HEK293 (cell line): ENCODE data around the gene ZNF266.

Experiments used
- CTCF ChIA-PET: fragments of 350-600 bp; formaldehyde crosslinking; extraction: SDS; loops from one replicate; lab custom pipeline; 2021; ENCODE audit warnings: antibody characterized with exemption; lab: Yijun Ruan, JAX
- POLR2A ChIA-PET: fragments of 300-600 bp; formaldehyde crosslinking; extraction: SDS; loops from one replicate; lab custom pipeline; 2020; ENCODE audit warnings: antibody characterized with exemption, inconsistent platforms; lab: Yijun Ruan, JAX
- H3K27ac ChIP-seq: fragments of 200-500 bp; sonication (Bioruptor generic); 2 replicates; pipeline ENCODE4 v1.5.1; 2014; ENCODE audit warnings: low read depth, low read length, control low read depth, inconsistent platforms; ENCODE audit errors: extremely low read depth
- H3K36me3 ChIP-seq, 2 experiments: fragments of 200-500 bp in 1 of 2; sonication (Bioruptor generic) in 1 of 2; 1 replicate in 1 of 2; 2 replicates in 1 of 2; pipeline ENCODE4 v1.5.1; 2014 to 2017; ENCODE audit warnings: inconsistent platforms in 2 of 2, low read length in 2 of 2; ENCODE audit not compliant: control insufficient read depth in 2 of 2, insufficient read depth in 1 of 2
- H3K4me1 ChIP-seq: fragments of 200-500 bp; sonication (Bioruptor generic); 2 replicates; pipeline ENCODE4 v1.5.1; 2014; ENCODE audit warnings: mild to moderate bottlenecking, low read length, inconsistent platforms; ENCODE audit not compliant: control insufficient read depth, insufficient read depth
- H3K4me3 ChIP-seq: 2 replicates; pipeline ENCODE4 v1.5.1; 2011; ENCODE audit warnings: low read depth, mild to moderate bottlenecking, control low read depth, low read length, moderate library complexity
- H3K9me3 ChIP-seq: fragments of 200-500 bp; sonication (Bioruptor generic); 2 replicates; pipeline ENCODE4 v1.5.1; 2014; ENCODE audit warnings: low read depth, low read length, inconsistent platforms; ENCODE audit not compliant: control insufficient read depth, insufficient read depth
- FEZF1 ChIP-seq: fragments of 450-650 bp; formaldehyde crosslinking; IDR thresholded peaks from 2 replicates; pipeline ENCODE4 v1.5.1; 2016; ENCODE audit warnings: missing biosample characterization, missing genetic modification characterization
- HOXD13 ChIP-seq: sonication (generic); formaldehyde crosslinking; IDR thresholded peaks from 2 replicates; pipeline ENCODE4 v1.8.0; 2022; ENCODE audit warnings: missing genetic modification reagents, borderline replicate concordance
- IKZF3 ChIP-seq: fragments of 450-650 bp; IDR thresholded peaks from 2 replicates; pipeline ENCODE4 v1.5.0; 2018; ENCODE audit warnings: missing biosample characterization, mild to moderate bottlenecking, missing genetic modification characterization, moderate library complexity
- PRDM1 ChIP-seq: fragments of 450-650 bp; formaldehyde crosslinking; IDR thresholded peaks from 2 replicates; pipeline ENCODE4; 2016; ENCODE audit warnings: missing biosample characterization, missing genetic modification characterization
- SETDB1 ChIP-seq: IDR thresholded peaks from one replicate; pipeline ENCODE4 v1.6.1; 2017; ENCODE audit warnings: mild to moderate bottlenecking, low read length, moderate library complexity, mixed read lengths; ENCODE audit not compliant: insufficient read length
- YY2 ChIP-seq: fragments of 450-650 bp; formaldehyde crosslinking; IDR thresholded peaks from 2 replicates; pipeline ENCODE4 v1.5.1; 2016; ENCODE audit warnings: missing biosample characterization, missing genetic modification characterization
- ZBTB7A ChIP-seq: fragments of 450-650 bp; formaldehyde crosslinking; IDR thresholded peaks from 2 replicates; pipeline ENCODE4 v1.5.1; 2016; ENCODE audit warnings: low read depth, missing biosample characterization, missing genetic modification characterization
- ZNF133 ChIP-seq: fragments of 450-650 bp; formaldehyde crosslinking; IDR thresholded peaks from 2 replicates; pipeline ENCODE4 v1.5.1; 2016; ENCODE audit warnings: missing biosample characterization, missing genetic modification characterization
- ZNF138 ChIP-seq: fragments of 450-650 bp; formaldehyde crosslinking; IDR thresholded peaks from 2 replicates; pipeline ENCODE4 v1.5.1; 2016; ENCODE audit warnings: missing biosample characterization, missing genetic modification characterization, borderline replicate concordance
- ZNF175 ChIP-seq: fragments of 450-650 bp; formaldehyde crosslinking; IDR thresholded peaks from 2 replicates; pipeline ENCODE4 v1.5.1; 2016; ENCODE audit warnings: missing biosample characterization, missing genetic modification characterization
- ZNF184 ChIP-seq: fragments of 450-650 bp; IDR thresholded peaks from 2 replicates; pipeline ENCODE4 v1.5.1; 2018; ENCODE audit warnings: missing biosample characterization, mild to moderate bottlenecking, missing genetic modification characterization
- ZNF274 ChIP-seq, 2 experiments: fragments of 200-500 bp in 1 of 2; fragments of 450-650 bp in 1 of 2; sonication (Bioruptor generic) in 1 of 2; formaldehyde crosslinking in 1 of 2; IDR thresholded peaks; 2 replicates each; pipeline versions ENCODE4 v1.5.1 to v1.6.1; 2014 to 2016; ENCODE audit warnings: borderline replicate concordance in 1 of 2, inconsistent platforms in 1 of 2, low read length in 1 of 2, missing biosample characterization in 1 of 2, missing genetic modification characterization in 1 of 2
- ZNF302 ChIP-seq: fragments of 450-650 bp; formaldehyde crosslinking; IDR thresholded peaks from 2 replicates; pipeline ENCODE4 v1.5.1; 2016; ENCODE audit warnings: missing biosample characterization, missing genetic modification characterization, low read depth
- ZNF324 ChIP-seq: fragments of 450-650 bp; formaldehyde crosslinking; IDR thresholded peaks from 2 replicates; pipeline ENCODE4 v1.5.1; 2016; ENCODE audit warnings: missing biosample characterization, missing genetic modification characterization
- ZNF549 ChIP-seq: fragments of 450-650 bp; IDR thresholded peaks from 2 replicates; pipeline ENCODE4 v1.5.1; 2018; ENCODE audit warnings: missing biosample characterization, missing genetic modification characterization, mild to moderate bottlenecking, inconsistent platforms, moderate library complexity
- ZNF560 ChIP-seq: fragments of 450-650 bp; formaldehyde crosslinking; IDR thresholded peaks from 2 replicates; pipeline ENCODE4 v1.5.1; 2017; ENCODE audit warnings: missing biosample characterization, missing genetic modification characterization, borderline replicate concordance
- ZNF561 ChIP-seq: fragments of 450-650 bp; IDR thresholded peaks from 2 replicates; pipeline ENCODE4 v1.5.1; 2018; ENCODE audit warnings: missing biosample characterization, missing genetic modification characterization, borderline replicate concordance
- ZNF707 ChIP-seq: fragments of 450-650 bp; formaldehyde crosslinking; IDR thresholded peaks from 2 replicates; pipeline ENCODE4 v1.5.1; 2016; ENCODE audit warnings: missing biosample characterization, missing genetic modification characterization
- ZNF776 ChIP-seq: fragments of 450-650 bp; formaldehyde crosslinking; IDR thresholded peaks from 2 replicates; pipeline ENCODE4 v1.5.0; 2017; ENCODE audit warnings: missing biosample characterization, missing genetic modification characterization, borderline replicate concordance
- ZNF777 ChIP-seq: fragments of 450-650 bp; formaldehyde crosslinking; IDR thresholded peaks from 2 replicates; pipeline ENCODE4 v1.5.1; 2017; ENCODE audit warnings: missing biosample characterization, missing genetic modification characterization, borderline replicate concordance
- TF ChIP-seq, protein P1 (sequence below): fragments of 450-650 bp; formaldehyde crosslinking; optimal IDR thresholded peaks from 2 replicates; pipeline ENCODE3; 2016; ENCODE audit warnings: missing biosample characterization, mild to moderate bottlenecking, missing genetic modification characterization
- TF ChIP-seq, protein P2 (sequence below): fragments of 450-650 bp; IDR thresholded peaks from 2 replicates; pipeline ENCODE4 v1.5.1; 2018; ENCODE audit warnings: missing biosample characterization, mild to moderate bottlenecking, missing genetic modification characterization
- TF ChIP-seq, protein P3 (sequence below): fragments of 450-650 bp; formaldehyde crosslinking; IDR thresholded peaks from 2 replicates; pipeline ENCODE4 v1.5.1; 2017; ENCODE audit warnings: missing biosample characterization, missing genetic modification characterization

ZNF266 gene

DNA sequence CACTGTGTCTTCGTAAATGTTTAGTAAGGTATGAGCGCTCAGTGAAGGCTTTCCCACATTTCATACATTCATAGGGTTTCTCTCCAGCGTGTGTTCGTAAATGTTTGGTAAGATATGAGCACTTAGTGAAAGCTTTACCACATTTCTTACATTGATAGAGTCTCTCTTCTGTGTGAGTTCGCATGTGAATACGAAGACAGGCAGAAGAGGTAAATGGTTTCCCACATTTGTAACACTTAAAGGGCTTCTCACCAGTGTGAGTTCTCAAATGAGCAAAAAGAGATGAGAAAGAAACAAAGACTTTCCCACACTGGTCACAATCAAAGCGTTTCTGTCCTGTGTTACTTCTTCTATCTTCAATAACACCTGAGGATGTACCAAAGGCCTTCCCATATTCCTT is 31.8 kb upstream of the ZNF266 start:
- no peaks in the 10 kb centered on the region for H3K36me3 ChIP-seq
- no peaks in the 10 kb centered on the region for H3K4me1 ChIP-seq
- no peak overlapping the region for H3K27ac ChIP-seq
- H3K4me3 ChIP-seq, result no peak overlapping the region
- POLR2A ChIA-PET, result no interaction called here
- peaks cover 2% of the 10 kb centered on the region; the same call in 1 of the 2 replicates for H3K9me3 ChIP-seq
- TF ChIP-seq ZNF274 (IDR thresholded peaks at IDR 0.05; ENCODE audit: low read length) (no peak), ZNF274 (tag by site-specific recombination; IDR thresholded peaks at IDR 0.05; ENCODE audit: borderline replicate concordance) (peak; percentile 62; the same call in 1 of the 2 replicates), ZNF776 (tag by site-specific recombination) (no peak), SETDB1 (peak; percentile 76)
- TF ChIP-seq, all 188 proteins: peak for 2
- CTCF ChIA-PET, result no interaction called here

DNA sequence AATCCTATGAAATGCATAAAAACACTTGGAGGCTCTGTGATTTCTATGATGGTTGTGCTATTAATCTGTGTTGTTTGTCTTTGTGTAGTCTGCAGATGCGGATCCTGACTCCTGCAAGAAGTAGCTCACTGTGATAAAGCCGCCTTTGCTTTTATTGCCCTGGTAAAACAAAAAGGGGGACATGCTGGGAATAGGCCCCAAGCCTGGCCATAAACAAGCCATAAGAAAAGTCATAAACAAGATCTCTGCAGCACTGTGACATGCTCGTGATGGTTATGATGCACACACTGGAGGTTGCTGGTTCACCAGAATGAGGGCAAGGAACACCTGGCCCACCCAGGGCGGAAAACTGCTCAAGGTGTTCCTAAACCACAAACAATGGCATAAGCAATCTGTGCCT is 26.6 kb upstream of the ZNF266 start:
- TF ChIP-seq FEZF1 (no peak), ZNF776 (tag by site-specific recombination) (no peak), ZNF184 (tag by site-specific recombination) (no peak), ZNF549 (tag by site-specific recombination) (no peak), ZNF138 (no peak), ZNF777 (tag by site-specific recombination) (no peak), ZNF560 (tag by site-specific recombination) (no peak), ZNF274 (IDR thresholded peaks at IDR 0.05; ENCODE audit: low read length) (no peak), ZNF274 (tag by site-specific recombination; IDR thresholded peaks at IDR 0.05; ENCODE audit: borderline replicate concordance) (no peak), ZBTB7A (no peak), ZNF324 (no peak), ZNF707 (no peak), ZNF561 (no peak), IKZF3 (tag by site-specific recombination) (no peak), ZNF175 (tag by site-specific recombination) (no peak), ZNF302 (tag by site-specific recombination) (no peak)
- TF ChIP-seq, protein P1, sequence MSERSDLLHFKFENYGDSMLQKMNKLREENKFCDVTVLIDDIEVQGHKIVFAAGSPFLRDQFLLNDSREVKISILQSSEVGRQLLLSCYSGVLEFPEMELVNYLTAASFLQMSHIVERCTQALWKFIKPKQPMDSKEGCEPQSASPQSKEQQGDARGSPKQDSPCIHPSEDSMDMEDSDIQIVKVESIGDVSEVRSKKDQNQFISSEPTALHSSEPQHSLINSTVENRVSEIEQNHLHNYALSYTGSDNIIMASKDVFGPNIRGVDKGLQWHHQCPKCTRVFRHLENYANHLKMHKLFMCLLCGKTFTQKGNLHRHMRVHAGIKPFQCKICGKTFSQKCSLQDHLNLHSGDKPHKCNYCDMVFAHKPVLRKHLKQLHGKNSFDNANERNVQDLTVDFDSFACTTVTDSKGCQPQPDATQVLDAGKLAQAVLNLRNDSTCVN (tag by site-specific recombination), result no peak
- TF ChIP-seq, protein P2, sequence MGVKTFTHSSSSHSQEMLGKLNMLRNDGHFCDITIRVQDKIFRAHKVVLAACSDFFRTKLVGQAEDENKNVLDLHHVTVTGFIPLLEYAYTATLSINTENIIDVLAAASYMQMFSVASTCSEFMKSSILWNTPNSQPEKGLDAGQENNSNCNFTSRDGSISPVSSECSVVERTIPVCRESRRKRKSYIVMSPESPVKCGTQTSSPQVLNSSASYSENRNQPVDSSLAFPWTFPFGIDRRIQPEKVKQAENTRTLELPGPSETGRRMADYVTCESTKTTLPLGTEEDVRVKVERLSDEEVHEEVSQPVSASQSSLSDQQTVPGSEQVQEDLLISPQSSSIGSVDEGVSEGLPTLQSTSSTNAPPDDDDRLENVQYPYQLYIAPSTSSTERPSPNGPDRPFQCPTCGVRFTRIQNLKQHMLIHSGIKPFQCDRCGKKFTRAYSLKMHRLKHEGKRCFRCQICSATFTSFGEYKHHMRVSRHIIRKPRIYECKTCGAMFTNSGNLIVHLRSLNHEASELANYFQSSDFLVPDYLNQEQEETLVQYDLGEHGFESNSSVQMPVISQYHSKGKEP (tag by site-specific recombination), result no peak
- TF ChIP-seq, all 188 proteins: peak for 0
- H3K9me3 ChIP-seq, result peaks cover 2% of the 10 kb centered on the region; the same call in 1 of the 2 replicates
- no peaks in the 10 kb centered on the region for H3K36me3 ChIP-seq
- ChIA-PET CTCF (no interaction called here), POLR2A (no interaction called here)
- no peak overlapping the region for H3K4me3 ChIP-seq
- no peak overlapping the region for H3K27ac ChIP-seq
- no peaks in the 10 kb centered on the region for H3K4me1 ChIP-seq

DNA sequence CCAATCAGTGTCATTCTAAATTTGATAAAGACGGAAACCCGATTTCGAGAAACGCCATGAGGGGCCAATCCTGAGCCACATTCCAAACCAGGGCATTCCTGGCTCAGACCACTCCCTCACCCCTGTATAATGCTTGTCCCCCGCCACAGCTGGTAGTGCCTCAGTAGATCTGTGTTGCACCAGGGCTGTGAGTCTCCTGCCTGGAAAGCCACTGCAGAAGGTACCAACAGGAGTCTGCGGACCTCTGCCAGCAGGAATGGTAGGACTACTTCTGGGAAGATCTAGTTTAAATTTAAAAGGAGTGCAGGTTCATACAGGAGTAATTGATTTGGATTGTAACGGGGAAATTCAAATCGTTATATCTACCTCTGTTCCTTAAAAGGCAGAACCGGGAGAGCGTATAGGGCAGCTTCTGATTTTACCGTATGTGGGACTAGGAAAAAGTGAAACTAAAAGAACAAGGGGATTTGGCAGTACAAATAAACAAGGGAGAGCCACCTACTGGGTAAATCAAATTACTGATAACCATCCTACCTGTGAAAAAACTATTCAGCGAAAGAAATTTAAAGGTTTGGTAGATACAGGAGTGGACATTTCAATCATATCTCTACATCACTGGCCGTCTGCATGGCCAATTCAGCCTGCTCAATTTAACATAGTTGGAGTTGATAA is 20.8 kb upstream of the ZNF266 start:
- H3K4me3 ChIP-seq, result no peak overlapping the region
- no peaks in the 10 kb centered on the region for H3K9me3 ChIP-seq
- H3K36me3 ChIP-seq, result no peaks in the 10 kb centered on the region
- TF ChIP-seq FEZF1 (no peak), ZNF302 (tag by site-specific recombination) (no peak), PRDM1 (tag by site-specific recombination) (no peak), HOXD13 (CRISPR knock-in tag) (no peak), YY2 (no peak), ZNF133 (tag by site-specific recombination) (no peak)
- TF ChIP-seq, protein P3, sequence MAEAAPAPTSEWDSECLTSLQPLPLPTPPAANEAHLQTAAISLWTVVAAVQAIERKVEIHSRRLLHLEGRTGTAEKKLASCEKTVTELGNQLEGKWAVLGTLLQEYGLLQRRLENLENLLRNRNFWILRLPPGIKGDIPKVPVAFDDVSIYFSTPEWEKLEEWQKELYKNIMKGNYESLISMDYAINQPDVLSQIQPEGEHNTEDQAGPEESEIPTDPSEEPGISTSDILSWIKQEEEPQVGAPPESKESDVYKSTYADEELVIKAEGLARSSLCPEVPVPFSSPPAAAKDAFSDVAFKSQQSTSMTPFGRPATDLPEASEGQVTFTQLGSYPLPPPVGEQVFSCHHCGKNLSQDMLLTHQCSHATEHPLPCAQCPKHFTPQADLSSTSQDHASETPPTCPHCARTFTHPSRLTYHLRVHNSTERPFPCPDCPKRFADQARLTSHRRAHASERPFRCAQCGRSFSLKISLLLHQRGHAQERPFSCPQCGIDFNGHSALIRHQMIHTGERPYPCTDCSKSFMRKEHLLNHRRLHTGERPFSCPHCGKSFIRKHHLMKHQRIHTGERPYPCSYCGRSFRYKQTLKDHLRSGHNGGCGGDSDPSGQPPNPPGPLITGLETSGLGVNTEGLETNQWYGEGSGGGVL, result no peak

More for the DNA sequence above, 20.8 kb upstream of the ZNF266 start:
- Histone ChIP-seq H3K27ac (no peak overlapping the region), H3K4me1 (no peaks in the 10 kb centered on the region)
- CTCF ChIA-PET, result no interaction called here
- POLR2A ChIA-PET, result interaction anchor here (0.6 kb wide), 1 partner anchor 9 kb away, joined by 3 read pairs; no protein-coding TSS in a partner anchor
